Measurements from ENCODE around the gene ATP2B2.

The ATP2B2 gene

GRCh38 chr3:10526366-10526765 lies 21.0 kb upstream of the ATP2B2 start:
- Histone ChIP-seq H3K23ac (ENCODE audit: low read length) (no peak overlapping the region), H2BK5ac (ENCODE audit: low read depth, low read length, poor library complexity) (no peak overlapping the region), H3K18ac (ENCODE audit: low read length) (no peak overlapping the region), H4K12ac (ENCODE audit: low read depth, low read length) (no peak overlapping the region), H4K8ac (ENCODE audit: low read depth, low read length) (no peak overlapping the region), H3K9me3 (ENCODE audit: insufficient read depth, low read depth, low read length) (no peaks in the 10 kb centered on the region), H3K27me3 (ENCODE audit: insufficient read depth, low read length) (no peaks in the 10 kb centered on the region), H3K4me2 (ENCODE audit: low read length) (no peak overlapping the region), H3K14ac (ENCODE audit: low read length) (no peak overlapping the region), H2BK12ac (ENCODE audit: low read length) (no peak overlapping the region), H3K79me1 (ENCODE audit: low read length) (no peaks in the 10 kb centered on the region), H3K27ac (ENCODE audit: low read depth, low read length) (no peak overlapping the region), H2BK120ac (ENCODE audit: insufficient read depth, low read length, poor library complexity) (no peak overlapping the region), H3K4me3 (ENCODE audit: low read depth, low read length) (no peak overlapping the region), H4K91ac (ENCODE audit: low read depth, low read length) (no peak overlapping the region), H3K4me1 (ENCODE audit: control insufficient read depth in 1 of 2, insufficient read depth in 2 of 2, low read length in 2 of 2) (no peaks in the 10 kb centered on the region), H2AFZ (ENCODE audit: insufficient read depth, low read length, poor library complexity) (no peak overlapping the region), H2AK5ac (ENCODE audit: low read length) (no peak overlapping the region), H3K4ac (ENCODE audit: low read depth, low read length) (no peak overlapping the region), H3K79me2 (ENCODE audit: control insufficient read depth, insufficient read depth, low read length, poor library complexity) (no peaks in the 10 kb centered on the region), H3K9ac (ENCODE audit: low read length) (no peak overlapping the region), H3K36me3 (ENCODE audit: control insufficient read depth in 1 of 2, insufficient read depth in 2 of 2, low read length in 2 of 2) (no peaks in the 10 kb centered on the region)
- no CpG with 5 or more reads among the region's 4 CpGs for WGBS (ENCODE audit: extremely low coverage, insufficient coverage, insufficient read length)
- DNase-seq, result no peak

- no peak overlapping the region for H3K4ac ChIP-seq (ENCODE audit: low read depth, low read length)
- H4K8ac ChIP-seq (ENCODE audit: low read depth, low read length), result no peak overlapping the region
- no peaks in the 10 kb centered on the region for H3K79me1 ChIP-seq (ENCODE audit: low read length)
- no peak overlapping the region for H3K4me3 ChIP-seq (ENCODE audit: low read depth, low read length)
- H3K14ac ChIP-seq (ENCODE audit: low read length), result no peak overlapping the region
- no peak overlapping the region for H3K9ac ChIP-seq (ENCODE audit: low read length)
- no peaks in the 10 kb centered on the region for H3K4me1 ChIP-seq (ENCODE audit: control insufficient read depth in 1 of 2, insufficient read depth in 2 of 2, low read length in 2 of 2)
- H3K18ac ChIP-seq (ENCODE audit: low read length), result no peak overlapping the region
- no peak overlapping the region for H2BK12ac ChIP-seq (ENCODE audit: low read length)
- H3K27ac ChIP-seq (ENCODE audit: low read depth, low read length), result no peak overlapping the region
- H3K4me2 ChIP-seq (ENCODE audit: low read length), result no peak overlapping the region
- H2AFZ ChIP-seq (ENCODE audit: insufficient read depth, low read length, poor library complexity), result no peak overlapping the region
- H3K27me3 ChIP-seq (ENCODE audit: insufficient read depth, low read length), result no peaks in the 10 kb centered on the region
- no CpG with 5 or more reads among the region's 3 CpGs for WGBS (ENCODE audit: extremely low coverage, insufficient coverage, insufficient read length)
- H4K12ac ChIP-seq (ENCODE audit: low read depth, low read length), result no peak overlapping the region
- no peaks in the 10 kb centered on the region for H3K79me2 ChIP-seq (ENCODE audit: control insufficient read depth, insufficient read depth, low read length, poor library complexity)
- no peaks in the 10 kb centered on the region for H3K9me3 ChIP-seq (ENCODE audit: insufficient read depth, low read depth, low read length)
- no peak overlapping the region for H2AK5ac ChIP-seq (ENCODE audit: low read length)
- H3K36me3 ChIP-seq (ENCODE audit: control insufficient read depth in 1 of 2, insufficient read depth in 2 of 2, low read length in 2 of 2), result no peaks in the 10 kb centered on the region
- no peak overlapping the region for H4K91ac ChIP-seq (ENCODE audit: low read depth, low read length)
- no peak overlapping the region for H2BK5ac ChIP-seq (ENCODE audit: low read depth, low read length, poor library complexity)
- H3K23ac ChIP-seq (ENCODE audit: low read length), result no peak overlapping the region
- no peak overlapping the region for H2BK120ac ChIP-seq (ENCODE audit: insufficient read depth, low read length, poor library complexity)
- DNase-seq, result no peak
These were observed 19.5 kb upstream of the ATP2B2 start for GRCh38 chr3:10524799-10525301.

- no peak overlapping the region for H3K18ac ChIP-seq (ENCODE audit: low read length)
- no peak overlapping the region for H3K23ac ChIP-seq (ENCODE audit: low read length)
- no peak overlapping the region for H3K4ac ChIP-seq (ENCODE audit: low read depth, low read length)
- no CpG with 5 or more reads among the region's 7 CpGs for WGBS (ENCODE audit: extremely low coverage, insufficient coverage, insufficient read length)
- H3K27me3 ChIP-seq (ENCODE audit: insufficient read depth, low read length), result no peaks in the 10 kb centered on the region
- no peak overlapping the region for H3K4me2 ChIP-seq (ENCODE audit: low read length)
- H3K79me2 ChIP-seq (ENCODE audit: control insufficient read depth, insufficient read depth, low read length, poor library complexity), result no peaks in the 10 kb centered on the region
- H2AFZ ChIP-seq (ENCODE audit: insufficient read depth, low read length, poor library complexity), result no peak overlapping the region
- no peak overlapping the region for H2BK120ac ChIP-seq (ENCODE audit: insufficient read depth, low read length, poor library complexity)
- no peak overlapping the region for H3K9ac ChIP-seq (ENCODE audit: low read length)
- H3K4me3 ChIP-seq (ENCODE audit: low read depth, low read length), result no peak overlapping the region
- H3K27ac ChIP-seq (ENCODE audit: low read depth, low read length), result no peak overlapping the region
- no peak overlapping the region for H2AK5ac ChIP-seq (ENCODE audit: low read length)
- H3K36me3 ChIP-seq (ENCODE audit: control insufficient read depth in 1 of 2, insufficient read depth in 2 of 2, low read length in 2 of 2), result no peaks in the 10 kb centered on the region
- H2BK12ac ChIP-seq (ENCODE audit: low read length), result no peak overlapping the region
- H3K79me1 ChIP-seq (ENCODE audit: low read length), result no peaks in the 10 kb centered on the region
- H4K8ac ChIP-seq (ENCODE audit: low read depth, low read length), result no peak overlapping the region
- H3K9me3 ChIP-seq (ENCODE audit: insufficient read depth, low read depth, low read length), result no peaks in the 10 kb centered on the region
- no peaks in the 10 kb centered on the region for H3K4me1 ChIP-seq (ENCODE audit: control insufficient read depth in 1 of 2, insufficient read depth in 2 of 2, low read length in 2 of 2)
- no peak overlapping the region for H3K14ac ChIP-seq (ENCODE audit: low read length)
- H2BK5ac ChIP-seq (ENCODE audit: low read depth, low read length, poor library complexity), result no peak overlapping the region
- no peak overlapping the region for H4K91ac ChIP-seq (ENCODE audit: low read depth, low read length)
- no peak for DNase-seq
- H4K12ac ChIP-seq (ENCODE audit: low read depth, low read length), result no peak overlapping the region
These were observed 18.9 kb upstream of the ATP2B2 start for GRCh38 chr3:10524270-10524669.

GRCh38 chr3:10523561-10523960 lies 18.2 kb upstream of the ATP2B2 start:
- no peak overlapping the region for H4K8ac ChIP-seq (ENCODE audit: low read depth, low read length)
- H3K14ac ChIP-seq (ENCODE audit: low read length), result no peak overlapping the region
- H4K91ac ChIP-seq (ENCODE audit: low read depth, low read length), result no peak overlapping the region
- H3K79me2 ChIP-seq (ENCODE audit: control insufficient read depth, insufficient read depth, low read length, poor library complexity), result no peaks in the 10 kb centered on the region
- H3K79me1 ChIP-seq (ENCODE audit: low read length), result no peaks in the 10 kb centered on the region
- no peak overlapping the region for H2BK120ac ChIP-seq (ENCODE audit: insufficient read depth, low read length, poor library complexity)
- no peak overlapping the region for H2AFZ ChIP-seq (ENCODE audit: insufficient read depth, low read length, poor library complexity)
- WGBS (ENCODE audit: extremely low coverage, insufficient coverage, insufficient read length), result no CpG with 5 or more reads among the region's 5 CpGs
- no peak overlapping the region for H3K4me2 ChIP-seq (ENCODE audit: low read length)
- H3K4me1 ChIP-seq (ENCODE audit: control insufficient read depth in 1 of 2, insufficient read depth in 2 of 2, low read length in 2 of 2), result no peaks in the 10 kb centered on the region
- no peak overlapping the region for H3K18ac ChIP-seq (ENCODE audit: low read length)
- H3K9ac ChIP-seq (ENCODE audit: low read length), result no peak overlapping the region
- no peak overlapping the region for H2BK12ac ChIP-seq (ENCODE audit: low read length)
- no peak overlapping the region for H2AK5ac ChIP-seq (ENCODE audit: low read length)
- no peak overlapping the region for H2BK5ac ChIP-seq (ENCODE audit: low read depth, low read length, poor library complexity)
- H3K27me3 ChIP-seq (ENCODE audit: insufficient read depth, low read length), result no peaks in the 10 kb centered on the region
- H3K27ac ChIP-seq (ENCODE audit: low read depth, low read length), result no peak overlapping the region
- no peaks in the 10 kb centered on the region for H3K9me3 ChIP-seq (ENCODE audit: insufficient read depth, low read depth, low read length)
- no peak overlapping the region for H4K12ac ChIP-seq (ENCODE audit: low read depth, low read length)
- H3K4ac ChIP-seq (ENCODE audit: low read depth, low read length), result no peak overlapping the region
- H3K4me3 ChIP-seq (ENCODE audit: low read depth, low read length), result no peak overlapping the region
- no peak overlapping the region for H3K23ac ChIP-seq (ENCODE audit: low read length)
- no peaks in the 10 kb centered on the region for H3K36me3 ChIP-seq (ENCODE audit: control insufficient read depth in 1 of 2, insufficient read depth in 2 of 2, low read length in 2 of 2)
- DNase-seq, result no peak
